ENCODE measurements around the gene OPCML. TPM values are rescaled to one million over a fixed set of nuclear protein-coding genes. Genes with fewer than 3 reads are reported as not detected.

Gene OPCML
- total and polyA plus RNA-seq, 2 donors: 0.06 to 2.3 TPM

DNA sequence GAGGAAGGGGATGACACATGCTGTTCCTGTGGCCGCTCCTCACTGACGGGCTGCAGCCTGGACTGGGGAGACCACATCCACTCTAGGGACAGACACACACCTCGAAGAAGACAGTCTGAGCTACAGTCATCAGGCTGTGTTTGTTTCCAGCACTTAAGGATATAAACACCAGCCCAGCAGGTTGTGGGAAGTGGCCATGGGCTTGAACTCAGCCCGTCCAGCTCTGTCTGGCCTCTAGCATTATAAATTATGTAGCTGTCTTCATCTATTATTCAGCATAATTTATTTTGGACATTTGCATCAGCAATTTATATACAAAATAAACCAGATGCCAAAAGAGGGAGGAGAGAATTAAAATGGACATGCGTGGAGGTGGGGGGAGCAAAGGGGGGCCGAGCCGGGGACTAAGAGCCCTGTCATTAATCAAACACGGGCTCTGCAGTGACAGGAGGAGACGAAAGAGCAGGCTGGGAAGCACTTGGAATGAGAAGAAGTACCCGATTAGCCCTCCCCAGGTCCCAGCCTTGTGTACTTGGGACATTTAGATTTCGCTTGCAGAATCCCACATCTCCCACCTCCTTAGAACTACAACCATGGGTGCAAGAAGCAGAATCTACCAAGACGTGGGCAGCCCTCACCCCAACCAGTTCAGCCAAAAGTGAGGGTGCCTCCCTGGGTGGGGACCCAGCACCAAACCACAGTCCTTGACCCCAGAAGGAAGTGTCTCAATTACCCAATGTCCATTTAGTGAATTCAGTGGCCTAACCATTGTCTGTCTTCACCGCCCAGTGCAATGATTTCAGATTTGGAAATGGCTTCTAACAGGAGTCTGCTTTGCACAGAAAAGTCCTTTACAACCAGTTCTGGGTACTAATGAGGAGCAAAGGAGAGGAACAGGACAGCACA is 309.6 kb downstream of the OPCML start:
- WGBS: 45% methylated on average over 13 of the region's 13 CpGs
- H3K27ac ChIP-seq (ENCODE audit: low read depth): no peak overlapping the region

DNA sequence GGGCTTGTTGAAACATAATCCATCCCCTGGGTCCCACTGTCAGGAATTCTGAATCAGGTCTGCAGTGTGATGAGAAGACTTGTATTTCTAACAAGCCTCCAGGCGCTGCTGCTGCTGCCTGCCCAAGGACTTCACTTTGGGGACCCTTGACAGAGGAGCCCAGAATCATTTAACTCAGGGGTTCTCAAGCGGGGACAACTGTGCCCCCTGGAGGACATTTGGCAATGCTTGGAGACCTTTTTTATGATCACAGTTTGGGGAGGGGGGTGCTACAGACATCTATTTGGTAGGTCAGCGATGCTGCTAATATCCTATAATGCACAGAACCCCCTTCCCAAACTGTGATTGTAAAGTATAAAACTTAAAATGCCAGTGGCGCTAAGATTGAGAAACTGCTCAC is 312.8 kb downstream of the OPCML start:
- H3K4me1 ChIP-seq (ENCODE audit: insufficient read depth): no peaks in the 10 kb centered on the region
- H3K36me3 ChIP-seq (ENCODE audit: insufficient read depth): no peaks in the 10 kb centered on the region
- 91% methylated on average over 4 of the region's 4 CpGs for WGBS
- DNase-seq (ENCODE audit: extremely low spot score): no peak
- no peak overlapping the region for H3K4me3 ChIP-seq (ENCODE audit: low read depth, low read length)
- no peak overlapping the region for H3K27ac ChIP-seq (ENCODE audit: low read depth)

More for the DNA sequence above, 309.6 kb downstream of the OPCML start:
- no peaks in the 10 kb centered on the region for H3K36me3 ChIP-seq (ENCODE audit: insufficient read depth)
- DNase-seq (ENCODE audit: extremely low spot score): no peak
- H3K4me3 ChIP-seq (ENCODE audit: low read depth, low read length): no peak overlapping the region
- H3K4me1 ChIP-seq (ENCODE audit: insufficient read depth): no peaks in the 10 kb centered on the region

DNA sequence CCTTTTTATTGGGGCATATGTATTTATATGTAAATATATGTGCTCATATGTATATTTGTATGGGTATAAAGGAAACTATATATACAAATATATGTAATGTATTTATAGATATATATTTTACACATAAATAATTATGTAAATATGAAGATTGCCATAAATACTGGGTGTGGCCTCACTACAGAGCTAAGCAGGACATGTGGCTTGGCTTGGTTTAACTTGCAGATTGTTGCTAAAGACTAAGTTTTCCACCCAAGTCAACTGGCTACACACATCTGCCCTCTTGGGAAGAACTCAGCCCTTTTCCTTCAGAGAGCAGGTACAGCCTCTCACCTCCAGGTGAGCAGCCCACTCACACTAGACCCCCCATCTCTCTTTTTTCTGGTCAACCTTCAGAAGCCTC is 315.5 kb downstream of the OPCML start:
- Histone ChIP-seq H3K4me3 (ENCODE audit: low read depth, low read length) (no peak overlapping the region), H3K4me1 (ENCODE audit: insufficient read depth) (no peaks in the 10 kb centered on the region), H3K27ac (ENCODE audit: low read depth) (no peak overlapping the region), H3K36me3 (ENCODE audit: insufficient read depth) (no peaks in the 10 kb centered on the region)
- no peak for DNase-seq (ENCODE audit: extremely low spot score)

DNA sequence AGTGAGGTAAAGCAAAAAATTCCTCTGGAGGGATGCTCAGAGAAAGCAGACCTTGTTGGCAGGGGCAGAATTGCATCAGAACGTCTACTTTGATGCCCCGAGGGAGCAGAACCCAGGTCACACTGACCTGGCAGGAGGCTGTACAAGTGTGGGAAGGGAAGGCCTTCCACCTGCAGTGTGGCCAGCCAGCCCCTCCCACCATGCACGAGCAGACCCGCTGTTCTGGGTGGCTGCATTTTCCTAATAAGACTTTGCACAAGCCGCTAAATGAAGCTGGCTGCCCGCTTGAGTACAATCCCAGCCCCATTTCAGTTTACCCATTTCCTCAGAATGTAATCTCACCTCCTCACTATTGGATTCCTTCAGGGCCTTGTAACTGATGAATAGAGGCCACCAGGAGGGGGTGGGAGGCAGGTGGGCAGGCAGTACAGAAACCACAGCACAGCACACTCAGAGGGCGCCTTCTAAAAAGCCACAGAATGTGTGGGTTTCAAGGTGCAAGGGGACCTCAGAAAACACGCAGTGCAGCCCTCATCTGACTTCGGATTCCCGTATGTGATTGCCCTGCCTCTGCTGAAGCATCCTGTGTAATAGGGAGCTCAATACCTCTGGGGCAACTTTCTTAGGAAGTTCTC is 316.6 kb downstream of the OPCML start:
- Histone ChIP-seq H3K4me1 (ENCODE audit: insufficient read depth) (no peaks in the 10 kb centered on the region), H3K27ac (ENCODE audit: low read depth) (no peak overlapping the region), H3K36me3 (ENCODE audit: insufficient read depth) (no peaks in the 10 kb centered on the region), H3K4me3 (ENCODE audit: low read depth, low read length) (no peak overlapping the region)
- 75% methylated on average over 10 of the region's 10 CpGs for WGBS
- no peak for DNase-seq (ENCODE audit: extremely low spot score)

DNA sequence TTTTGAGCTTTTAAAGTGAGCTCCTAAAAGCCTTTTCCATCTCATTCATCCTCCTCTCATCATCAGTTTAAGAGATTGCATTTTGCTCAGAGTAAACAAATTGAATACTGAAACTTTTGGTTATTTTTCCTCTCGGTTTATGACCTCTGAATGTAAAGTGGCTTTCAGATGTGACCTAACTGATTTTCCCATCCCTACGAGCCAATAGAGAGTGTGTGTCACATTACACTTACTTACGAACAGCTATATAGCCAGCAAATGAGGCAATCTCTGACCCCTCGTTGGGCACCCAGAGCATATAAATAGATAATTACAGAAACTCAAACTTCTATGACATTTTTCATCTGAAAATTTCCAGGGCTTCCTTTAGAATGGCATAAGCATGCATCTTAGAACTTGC is 317.7 kb downstream of the OPCML start:
- whole genome bisulfite sequencing: 36% methylated on average over 4 of the region's 4 CpGs

DNA sequence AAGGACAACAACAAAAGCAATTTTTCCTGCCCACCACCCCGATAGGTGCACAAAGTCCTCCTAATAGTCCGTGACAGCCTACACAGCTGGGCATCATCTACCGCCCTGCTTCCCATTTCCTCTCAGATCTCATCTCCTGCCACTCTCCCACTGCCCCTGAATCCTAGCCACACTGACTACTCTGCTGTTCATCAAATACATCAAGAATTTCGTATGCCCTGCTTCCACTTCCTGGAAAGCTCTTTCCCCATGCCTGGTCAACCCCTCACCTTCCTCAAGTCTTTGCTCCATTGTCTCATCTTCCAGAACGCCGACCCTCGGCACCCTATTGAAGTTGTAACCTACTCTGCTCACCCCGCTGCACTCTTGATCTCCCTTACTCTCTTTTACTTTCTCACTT is 320.1 kb downstream of the OPCML start:
- Histone ChIP-seq H3K36me3 (ENCODE audit: insufficient read depth) (no peaks in the 10 kb centered on the region), H3K27ac (ENCODE audit: low read depth) (no peak overlapping the region), H3K4me1 (ENCODE audit: insufficient read depth) (no peaks in the 10 kb centered on the region), H3K4me3 (ENCODE audit: low read depth, low read length) (no peak overlapping the region)
- 87% methylated on average over 8 of the region's 8 CpGs for WGBS
- DNase-seq (ENCODE audit: extremely low spot score): no peak

More for the DNA sequence above, 317.7 kb downstream of the OPCML start:
- Histone ChIP-seq H3K4me1 (ENCODE audit: insufficient read depth) (no peaks in the 10 kb centered on the region), H3K36me3 (ENCODE audit: insufficient read depth) (no peaks in the 10 kb centered on the region), H3K4me3 (ENCODE audit: low read depth, low read length) (no peak overlapping the region), H3K27ac (ENCODE audit: low read depth) (no peak overlapping the region)
- DNase-seq (ENCODE audit: extremely low spot score): no peak

DNA sequence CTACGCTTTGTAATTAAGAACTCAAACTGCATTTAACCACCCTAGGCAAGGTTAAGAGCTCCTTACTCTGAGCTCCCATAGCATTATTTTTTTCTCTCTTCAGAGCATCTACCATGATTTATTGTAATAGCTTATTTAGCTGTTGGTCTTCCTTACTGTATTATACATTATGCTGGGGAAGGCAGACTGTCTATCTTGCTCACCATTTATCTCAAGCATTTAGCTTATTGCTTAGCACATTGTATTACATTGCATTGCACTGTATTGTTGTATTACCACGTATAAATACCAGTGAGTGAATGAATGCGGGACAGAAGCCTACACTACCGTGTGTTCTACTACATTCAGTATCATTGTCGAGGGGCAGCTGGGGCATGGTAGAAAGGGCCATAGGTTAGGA is 324.3 kb downstream of the OPCML start:
- H3K4me1 ChIP-seq (ENCODE audit: insufficient read depth): no peaks in the 10 kb centered on the region
- H3K27ac ChIP-seq (ENCODE audit: low read depth): no peak overlapping the region
- H3K4me3 ChIP-seq (ENCODE audit: low read depth, low read length): no peak overlapping the region
- 79% methylated on average over 5 of the region's 5 CpGs for WGBS
- H3K36me3 ChIP-seq (ENCODE audit: insufficient read depth): no peaks in the 10 kb centered on the region
- no peak for DNase-seq (ENCODE audit: extremely low spot score)

DNA sequence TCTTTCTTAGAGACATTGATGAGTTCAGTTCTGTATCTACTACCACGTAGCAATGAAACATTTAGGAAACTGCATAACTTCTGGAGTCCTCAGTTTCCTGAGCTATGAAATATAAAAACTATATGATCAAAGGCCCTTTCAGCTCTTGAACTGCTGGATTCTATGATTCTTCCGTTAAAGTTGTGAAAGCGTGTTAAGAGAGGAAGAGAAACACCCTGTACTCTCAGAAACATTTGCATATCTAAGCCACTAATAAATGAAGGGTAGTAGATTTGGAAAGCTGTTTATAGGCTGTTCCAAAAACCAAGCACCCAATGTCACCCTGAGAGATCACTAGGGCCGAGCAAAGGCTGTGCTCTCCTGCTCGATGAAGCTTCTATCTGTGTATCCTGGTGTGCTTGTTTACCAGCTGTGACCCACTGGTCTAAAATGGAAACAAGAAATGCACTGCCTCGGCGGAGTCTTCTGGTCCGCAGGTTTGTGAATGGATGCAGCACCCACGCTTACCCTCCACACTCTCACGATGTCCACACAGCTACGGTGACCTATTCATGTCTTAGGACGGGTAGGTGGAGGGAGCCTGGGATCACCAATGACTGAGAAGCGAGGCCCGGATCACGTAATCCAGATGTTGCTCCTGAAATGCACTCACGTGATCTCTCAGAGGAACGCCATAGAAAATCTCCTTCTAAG is 325.8 kb downstream of the OPCML start:
- Histone ChIP-seq H3K27ac (ENCODE audit: low read depth) (no peak overlapping the region), H3K36me3 (ENCODE audit: insufficient read depth) (no peaks in the 10 kb centered on the region), H3K4me3 (ENCODE audit: low read depth, low read length) (no peak overlapping the region), H3K4me1 (ENCODE audit: insufficient read depth) (no peaks in the 10 kb centered on the region)
- WGBS: 87% methylated on average over 17 of the region's 17 CpGs
- DNase-seq (ENCODE audit: extremely low spot score): no peak

DNA sequence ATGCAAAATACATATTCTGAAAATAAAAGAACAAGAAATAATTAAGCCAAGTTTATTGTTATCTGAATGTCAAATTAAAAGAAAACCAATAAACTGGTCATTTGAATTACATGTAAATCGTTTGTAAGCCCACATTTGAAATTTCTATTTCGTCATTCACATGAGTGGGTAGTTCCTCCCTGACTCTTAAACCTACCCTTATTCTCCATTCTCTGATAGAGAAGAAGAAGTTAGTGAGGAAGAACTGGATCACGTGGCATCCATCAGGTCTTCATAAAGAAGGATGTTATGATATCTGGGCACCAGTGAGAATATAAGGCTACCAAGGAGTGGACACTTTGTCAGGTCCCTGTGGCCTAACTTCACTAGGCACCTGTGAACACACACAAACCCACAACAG is 328.1 kb downstream of the OPCML start:
- DNase-seq (ENCODE audit: extremely low spot score): no peak
- no peak overlapping the region for H3K27ac ChIP-seq (ENCODE audit: low read depth)
- no peaks in the 10 kb centered on the region for H3K4me1 ChIP-seq (ENCODE audit: insufficient read depth)
- 79% methylated on average over 3 of the region's 3 CpGs for WGBS
- H3K4me3 ChIP-seq (ENCODE audit: low read depth, low read length): no peak overlapping the region
- H3K36me3 ChIP-seq (ENCODE audit: insufficient read depth): no peaks in the 10 kb centered on the region

DNA sequence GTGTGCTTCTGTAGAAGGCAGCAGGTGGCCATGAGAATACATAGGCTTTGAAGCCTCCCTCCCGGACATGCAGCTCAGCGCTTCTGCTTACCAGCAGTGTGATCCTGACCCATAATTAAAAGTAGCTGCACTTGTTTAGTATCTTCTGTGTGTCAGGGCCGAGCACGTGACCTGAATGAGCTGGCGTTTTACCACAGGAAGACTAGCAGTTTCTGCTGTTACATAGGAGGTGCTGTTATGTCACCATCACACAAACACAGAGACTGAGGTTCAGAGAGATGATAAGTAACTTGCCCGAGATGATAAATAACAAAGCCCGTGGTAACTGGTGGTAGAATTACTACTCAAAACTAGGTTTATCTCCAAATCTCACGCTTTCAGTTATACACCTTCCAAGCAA is 329.5 kb downstream of the OPCML start:
- Histone ChIP-seq H3K36me3 (ENCODE audit: insufficient read depth) (no peaks in the 10 kb centered on the region), H3K4me3 (ENCODE audit: low read depth, low read length) (no peak overlapping the region), H3K4me1 (ENCODE audit: insufficient read depth) (no peaks in the 10 kb centered on the region), H3K27ac (ENCODE audit: low read depth) (no peak overlapping the region)
- DNase-seq (ENCODE audit: extremely low spot score): no peak
- 78% methylated on average over 8 of the region's 8 CpGs for WGBS

DNA sequence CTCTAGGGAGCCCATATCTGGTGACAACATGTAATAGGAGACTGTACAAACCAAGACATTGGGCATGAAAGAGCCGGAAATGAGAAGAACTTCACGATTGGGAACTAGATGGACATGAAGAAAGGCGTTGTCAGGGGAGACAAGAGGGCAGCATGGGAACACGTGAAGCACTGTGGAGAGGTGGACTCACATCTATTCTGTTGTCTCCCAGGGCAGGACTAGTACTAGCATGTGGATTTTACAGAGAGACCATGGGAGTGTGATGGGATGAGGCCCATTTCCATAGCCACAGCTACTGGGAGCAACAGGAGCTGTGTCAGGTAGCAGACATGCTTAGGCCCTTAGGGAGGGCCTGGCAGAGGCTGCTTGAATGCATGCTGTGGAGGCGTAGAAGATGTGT is 333.9 kb downstream of the OPCML start:
- Histone ChIP-seq H3K4me1 (ENCODE audit: insufficient read depth) (no peaks in the 10 kb centered on the region), H3K27ac (ENCODE audit: low read depth) (no peak overlapping the region), H3K36me3 (ENCODE audit: insufficient read depth) (no peaks in the 10 kb centered on the region), H3K4me3 (ENCODE audit: low read depth, low read length) (no peak overlapping the region)
- no peak for DNase-seq (ENCODE audit: extremely low spot score)
- WGBS: 86% methylated on average over 5 of the region's 5 CpGs

DNA sequence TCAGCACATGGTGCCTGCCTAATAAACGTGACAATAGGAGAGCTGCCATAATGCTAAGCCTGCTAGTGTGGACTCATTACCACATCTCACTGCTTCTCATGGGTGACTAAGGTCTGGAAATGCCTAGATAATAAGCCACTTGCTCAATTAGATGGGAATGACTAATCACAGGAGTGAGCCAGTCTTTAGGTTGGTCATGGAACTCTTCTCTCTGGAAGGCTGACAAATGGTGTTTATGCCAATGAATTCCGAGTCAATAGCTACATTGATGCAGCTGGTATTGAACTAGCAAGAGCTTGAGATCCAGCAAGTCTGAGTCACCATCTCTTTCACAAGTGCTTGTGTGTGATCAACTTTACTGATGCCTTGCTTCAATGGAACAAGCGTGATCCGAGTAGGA is 334.9 kb downstream of the OPCML start:
- H3K4me1 ChIP-seq (ENCODE audit: insufficient read depth): no peaks in the 10 kb centered on the region
- DNase-seq (ENCODE audit: extremely low spot score): no peak
- WGBS: 78% methylated on average over 4 of the region's 4 CpGs
- no peak overlapping the region for H3K4me3 ChIP-seq (ENCODE audit: low read depth, low read length)
- no peak overlapping the region for H3K27ac ChIP-seq (ENCODE audit: low read depth)
- H3K36me3 ChIP-seq (ENCODE audit: insufficient read depth): no peaks in the 10 kb centered on the region

DNA sequence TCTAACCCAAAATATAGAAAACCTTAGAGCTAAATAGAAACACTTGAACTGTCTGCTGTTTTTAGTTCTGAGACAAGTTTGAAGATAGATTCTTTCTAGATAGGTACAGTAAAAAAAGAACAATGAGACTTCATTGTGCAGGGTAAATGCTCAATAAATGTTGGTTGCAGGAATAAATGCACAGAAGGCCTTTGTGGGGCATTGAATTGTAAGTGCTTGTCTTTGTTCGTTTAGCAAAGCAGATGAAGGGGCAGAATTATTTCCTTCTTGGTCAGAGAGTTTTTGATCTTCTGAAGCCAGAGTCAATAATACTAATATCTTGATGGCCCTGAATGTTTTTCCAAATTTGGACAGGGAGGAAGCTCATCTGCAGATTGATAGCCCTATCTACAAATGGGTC is 340.4 kb downstream of the OPCML start:
- Histone ChIP-seq H3K27ac (ENCODE audit: low read depth) (no peak overlapping the region), H3K36me3 (ENCODE audit: insufficient read depth) (no peaks in the 10 kb centered on the region), H3K4me3 (ENCODE audit: low read depth, low read length) (no peak overlapping the region), H3K4me1 (ENCODE audit: insufficient read depth) (no peaks in the 10 kb centered on the region)
- no peak for DNase-seq (ENCODE audit: extremely low spot score)
- WGBS: 78% methylated on average over 1 of the region's 1 CpG

DNA sequence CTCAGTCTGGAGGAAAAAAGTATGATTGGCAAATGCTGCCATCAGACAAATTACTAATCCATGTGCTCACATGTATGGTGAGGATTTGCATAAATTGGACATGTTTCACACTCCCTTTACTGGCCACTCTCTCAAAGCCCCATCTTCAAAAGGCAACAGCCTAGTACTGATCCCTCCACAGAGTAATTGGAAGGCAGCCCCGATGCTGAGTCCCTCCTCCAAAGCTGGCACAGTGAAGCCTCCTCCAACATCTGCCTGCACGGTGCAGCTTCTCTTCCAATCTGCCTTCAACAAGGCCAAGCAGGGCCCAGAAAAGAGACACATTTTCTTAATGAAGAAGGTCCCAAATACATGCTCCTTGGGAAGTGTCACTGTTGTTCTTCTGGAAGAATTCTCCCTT is 350.6 kb downstream of the OPCML start:
- 39% methylated on average over 2 of the region's 2 CpGs for WGBS
- no peaks in the 10 kb centered on the region for H3K4me1 ChIP-seq (ENCODE audit: insufficient read depth)
- DNase-seq (ENCODE audit: extremely low spot score): no peak

More for the DNA sequence above, 350.6 kb downstream of the OPCML start:
- Histone ChIP-seq H3K27ac (ENCODE audit: low read depth) (no peak overlapping the region), H3K36me3 (ENCODE audit: insufficient read depth) (no peaks in the 10 kb centered on the region), H3K4me3 (ENCODE audit: low read depth, low read length) (no peak overlapping the region)
